Amniotic epithelial cell (primary cell): Measurements from ENCODE around the gene TXNRD2.
A peak's percentile ranks its signal among the peaks of the same experiment; 100 is the strongest.

Experiments used
- DNase-seq: peaks from one replicate; pipeline ENCODE4 v3.0.0-alpha.2; 2010; ENCODE audit warnings: low read depth

Gene TXNRD2

GRCh38 chr22:19979712-19980493, 38.3 kb upstream of the TXNRD2 start:
- no peak for DNase-seq

GRCh38 chr22:19978748-19979147, 37.1 kb upstream of the TXNRD2 start:
- no peak for DNase-seq

DNA sequence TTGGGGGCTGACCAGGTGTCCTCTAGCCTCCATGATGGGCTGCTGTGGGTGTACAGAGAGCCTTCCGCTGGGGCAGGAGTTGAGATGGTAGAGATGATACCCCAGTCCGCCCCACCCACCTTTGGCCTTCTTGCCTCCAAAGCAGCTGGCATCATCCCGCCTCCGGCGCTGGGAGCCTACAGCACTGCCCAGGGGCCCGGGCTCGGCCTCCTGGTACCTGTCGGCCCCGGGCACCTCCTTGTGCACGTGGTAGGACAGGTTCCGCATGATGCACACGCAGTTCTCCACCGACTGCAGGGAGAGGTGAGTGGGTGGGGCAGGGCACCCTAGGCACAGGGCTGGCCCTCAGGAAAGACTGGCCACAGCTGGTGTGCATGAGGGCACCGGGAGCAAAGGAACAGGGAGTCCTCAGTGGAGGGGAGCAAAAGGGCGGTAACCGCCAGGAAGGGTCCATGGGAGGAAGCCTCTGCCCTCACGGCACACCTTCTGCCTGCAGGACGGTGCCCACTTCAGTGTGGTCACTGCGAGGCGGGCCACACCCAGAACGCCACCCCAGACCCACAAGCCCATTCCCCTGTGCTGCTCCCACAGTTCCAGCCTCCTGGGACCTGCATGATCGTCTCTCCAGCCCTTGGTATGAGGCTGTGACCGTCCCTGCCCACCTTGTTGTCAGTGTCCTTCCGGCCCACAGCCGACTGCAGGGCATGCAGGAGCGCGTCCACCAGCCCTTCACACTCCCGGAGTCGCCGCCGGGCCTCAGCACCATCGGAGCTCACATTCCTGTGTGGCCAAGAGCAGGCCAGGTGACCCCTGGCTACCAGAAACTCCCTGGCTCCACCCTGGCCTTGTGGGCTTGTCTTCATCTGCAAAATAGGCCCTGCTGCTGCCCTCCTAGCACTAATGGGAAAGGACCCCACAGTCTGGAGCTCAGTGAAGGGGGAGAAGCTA, 36.0 kb upstream of the TXNRD2 start:
- no peak for DNase-seq

- DNase-seq, result no peak
These were observed 35.1 kb upstream of the TXNRD2 start for GRCh38 chr22:19976671-19977070.

DNA sequence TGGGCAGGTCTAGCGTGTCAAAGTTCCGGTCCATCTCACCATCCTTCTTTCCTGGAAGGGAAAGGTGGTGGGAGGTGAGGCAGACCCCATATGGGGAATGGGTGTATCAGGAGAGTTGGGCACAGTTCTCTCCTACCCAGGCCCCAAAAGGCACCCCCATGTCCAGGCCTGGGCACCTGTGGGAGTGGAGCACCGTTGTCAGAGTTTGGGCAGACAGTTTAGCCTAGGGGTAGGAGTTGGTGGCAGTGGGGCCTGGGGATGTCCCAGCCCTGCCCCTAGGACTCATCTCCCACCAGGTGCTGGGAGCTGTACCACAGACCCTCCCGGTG, 34.1 kb upstream of the TXNRD2 start:
- no peak for DNase-seq

DNA sequence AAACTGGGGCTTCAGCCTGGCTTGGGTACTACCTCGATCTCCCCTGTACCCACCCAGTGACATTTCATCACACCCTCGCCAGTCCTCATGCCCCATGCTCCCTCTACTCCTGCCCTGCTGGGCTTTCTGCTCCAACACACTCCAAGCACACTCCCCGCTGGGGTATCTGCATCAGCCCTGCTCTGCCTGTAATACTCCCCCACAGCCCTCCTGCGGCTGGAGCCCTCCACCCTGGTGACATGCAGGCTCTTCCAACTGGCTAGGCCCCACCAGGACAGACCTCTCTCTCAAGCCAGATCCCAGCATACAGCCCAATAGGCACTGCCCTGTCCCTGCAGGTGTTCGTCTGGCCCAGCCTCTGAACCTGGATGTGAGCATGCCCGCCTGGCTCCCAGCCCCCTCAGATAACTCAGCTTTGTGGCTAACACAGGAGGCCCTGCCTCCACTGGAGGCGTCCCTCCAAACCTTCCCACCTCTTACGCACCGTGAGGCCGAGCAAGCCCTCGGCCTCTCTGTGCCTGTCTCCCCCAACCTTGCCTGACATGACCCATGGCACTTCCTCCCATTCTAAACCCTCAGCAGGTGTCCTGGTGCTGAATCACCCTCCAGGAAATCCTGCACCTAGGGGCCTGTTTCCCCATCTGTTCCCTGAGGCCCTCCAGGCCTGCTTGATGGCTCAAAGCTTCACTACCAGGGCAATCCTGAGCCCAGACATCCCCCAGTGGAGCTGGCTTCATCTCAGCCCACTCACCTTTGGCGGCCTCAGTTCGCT, 33.5 kb upstream of the TXNRD2 start:
- no peak for DNase-seq

DNA sequence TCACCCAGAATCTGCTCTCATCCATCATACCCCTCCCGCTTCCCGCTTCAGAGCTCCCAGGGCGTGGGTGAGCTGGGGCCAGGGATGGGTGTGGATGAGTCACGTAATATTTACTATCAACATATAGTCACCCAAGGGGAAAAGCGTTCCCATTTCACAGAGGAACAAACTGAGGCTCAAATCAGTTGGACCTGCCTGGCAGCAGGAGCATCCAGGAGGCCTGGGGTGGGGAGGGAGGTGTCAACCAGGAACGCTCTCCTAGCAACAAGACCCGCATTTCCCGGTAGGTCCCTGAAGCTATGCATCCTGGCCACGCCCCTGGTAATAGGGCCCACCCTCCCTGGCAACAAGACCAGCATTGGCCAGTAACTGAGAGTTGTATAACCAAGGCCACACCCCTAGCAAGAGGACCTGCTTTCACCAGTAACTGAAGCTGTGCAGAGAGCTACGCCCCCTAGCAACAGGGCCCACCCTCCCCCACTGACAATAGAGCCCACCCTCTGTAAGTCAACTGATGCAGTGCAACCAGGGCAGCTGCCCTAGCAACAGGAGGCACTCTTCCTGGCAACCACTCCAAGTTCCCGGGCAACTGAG, 32.7 kb upstream of the TXNRD2 start:
- DNase-seq, result peak; percentile 72

DNA sequence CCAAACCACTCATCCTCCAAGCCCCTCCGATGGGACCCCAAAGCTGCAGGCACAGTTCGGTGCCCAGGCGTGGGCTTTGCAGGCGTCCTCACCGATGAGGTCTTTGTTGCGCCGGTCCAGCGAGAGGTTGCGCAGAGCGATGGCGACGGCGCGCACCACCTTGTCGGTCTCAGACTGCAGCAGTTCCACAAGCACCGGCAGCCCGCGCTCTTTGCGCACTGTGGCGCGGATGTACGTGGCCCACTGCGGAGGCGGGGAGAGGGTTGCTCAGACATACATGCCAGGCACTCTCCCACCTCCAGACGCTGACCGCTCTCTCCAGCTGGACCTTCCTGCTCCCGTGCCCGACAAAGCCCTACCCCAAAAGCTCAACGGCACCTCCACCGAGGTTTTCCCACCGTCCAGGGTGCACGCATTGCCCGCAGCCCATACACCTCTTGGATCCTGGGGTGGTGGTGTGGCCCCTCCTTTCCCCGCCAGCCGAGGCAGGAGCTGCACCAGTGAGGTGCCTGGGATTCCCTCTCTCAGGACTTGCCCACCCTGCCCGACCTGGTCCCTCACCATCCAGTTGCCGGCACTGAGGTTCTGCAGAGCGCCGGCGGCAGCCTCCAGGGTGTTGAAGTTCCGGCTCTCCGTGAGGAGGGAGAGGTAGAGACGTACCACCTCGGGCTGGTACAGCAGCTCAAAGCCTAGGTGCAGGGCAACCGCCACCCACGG, 32.1 kb upstream of the TXNRD2 start:
- DNase-seq, result no peak

DNA sequence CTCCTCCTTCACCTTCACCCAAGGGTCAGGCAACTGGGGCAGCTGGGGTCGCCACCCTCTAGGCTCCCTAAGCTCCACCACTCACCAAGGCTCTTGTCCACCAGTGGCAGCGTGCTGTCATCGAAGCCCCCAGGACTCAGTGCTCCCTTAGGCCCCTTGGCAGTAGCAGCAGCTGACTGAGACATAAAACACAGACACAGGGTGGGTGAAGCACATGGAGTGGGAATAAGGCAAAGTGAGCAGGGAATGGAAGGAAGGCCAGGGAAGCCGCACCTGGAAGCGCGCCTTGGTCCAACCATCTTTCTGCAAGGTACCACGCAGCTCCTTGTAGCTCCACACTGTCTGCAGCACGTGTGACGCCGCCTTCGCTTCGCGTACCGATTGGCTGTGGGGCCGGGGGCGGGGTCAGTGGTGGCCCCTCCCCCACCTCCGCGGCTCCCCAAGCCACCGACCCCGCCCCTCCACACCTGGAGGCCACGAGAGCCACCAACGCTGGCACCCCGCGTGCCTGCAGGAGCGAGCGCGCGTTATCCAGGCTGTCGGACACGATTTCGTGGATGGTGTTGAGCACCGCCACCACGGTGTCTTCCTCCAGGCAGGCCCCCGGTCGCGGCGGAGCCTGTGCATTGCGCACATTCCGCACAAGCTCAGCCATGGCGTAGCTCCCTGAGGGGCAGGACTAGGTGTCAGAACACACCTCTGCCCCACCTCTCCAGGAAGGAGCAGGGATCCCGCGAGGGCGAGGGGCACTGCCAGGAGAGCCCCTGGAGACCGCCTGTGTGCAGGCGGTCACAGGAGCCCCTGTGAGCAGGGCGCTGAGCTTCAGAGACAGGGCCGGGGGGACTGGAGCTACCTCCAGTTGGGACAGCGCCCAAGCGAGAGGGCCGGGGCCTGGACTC, 31.3 kb upstream of the TXNRD2 start:
- no peak for DNase-seq

DNA sequence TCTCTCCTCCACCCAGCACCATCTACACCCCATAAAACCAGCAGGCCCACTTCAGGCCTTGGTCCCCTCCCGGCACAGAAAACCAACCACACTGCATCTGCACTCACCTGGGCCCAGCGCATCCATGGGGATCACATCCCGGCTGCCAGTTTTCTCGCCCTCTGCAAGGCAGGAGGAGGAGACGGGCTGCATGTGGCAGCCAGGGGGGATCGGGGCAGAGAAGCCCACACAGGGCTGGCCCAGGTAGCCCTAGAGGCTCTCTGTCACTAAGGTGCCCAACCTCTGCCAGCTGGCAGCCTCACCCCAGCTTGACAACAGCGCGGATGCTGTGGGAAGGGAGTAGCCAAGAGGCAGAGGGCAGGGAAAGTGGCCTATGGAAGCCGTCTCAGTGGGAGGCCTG, 30.6 kb upstream of the TXNRD2 start:
- DNase-seq, result no peak

- no peak for DNase-seq
These were observed 29.9 kb upstream of the TXNRD2 start for GRCh38 chr22:19971276-19972124.

- DNase-seq, result peak; percentile 42
These were observed 29.1 kb upstream of the TXNRD2 start for GRCh38 chr22:19970479-19971275.

DNA sequence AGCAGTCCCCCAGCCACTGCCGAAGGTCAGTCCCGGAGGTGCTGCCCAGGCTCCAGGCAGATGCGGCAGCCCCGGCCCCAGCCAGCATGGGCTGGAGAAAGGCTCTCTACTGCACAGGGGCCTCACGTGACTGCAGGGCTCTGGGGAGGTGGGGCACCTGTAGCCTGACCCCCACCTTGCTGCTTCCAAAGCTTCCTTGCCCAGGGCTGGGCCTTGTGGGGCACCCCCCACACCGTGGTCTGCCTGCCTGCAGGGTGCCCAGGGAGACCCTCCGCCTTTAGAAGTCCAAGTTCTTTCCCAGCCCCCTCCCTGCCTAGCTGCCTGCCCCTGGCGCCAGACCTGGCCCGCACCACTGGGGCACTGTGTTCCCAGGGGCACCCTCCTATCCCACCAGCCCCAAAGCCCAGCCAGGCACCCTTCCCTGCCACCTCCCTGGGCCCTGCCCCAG, 28.4 kb upstream of the TXNRD2 start:
- DNase-seq, result no peak

DNA sequence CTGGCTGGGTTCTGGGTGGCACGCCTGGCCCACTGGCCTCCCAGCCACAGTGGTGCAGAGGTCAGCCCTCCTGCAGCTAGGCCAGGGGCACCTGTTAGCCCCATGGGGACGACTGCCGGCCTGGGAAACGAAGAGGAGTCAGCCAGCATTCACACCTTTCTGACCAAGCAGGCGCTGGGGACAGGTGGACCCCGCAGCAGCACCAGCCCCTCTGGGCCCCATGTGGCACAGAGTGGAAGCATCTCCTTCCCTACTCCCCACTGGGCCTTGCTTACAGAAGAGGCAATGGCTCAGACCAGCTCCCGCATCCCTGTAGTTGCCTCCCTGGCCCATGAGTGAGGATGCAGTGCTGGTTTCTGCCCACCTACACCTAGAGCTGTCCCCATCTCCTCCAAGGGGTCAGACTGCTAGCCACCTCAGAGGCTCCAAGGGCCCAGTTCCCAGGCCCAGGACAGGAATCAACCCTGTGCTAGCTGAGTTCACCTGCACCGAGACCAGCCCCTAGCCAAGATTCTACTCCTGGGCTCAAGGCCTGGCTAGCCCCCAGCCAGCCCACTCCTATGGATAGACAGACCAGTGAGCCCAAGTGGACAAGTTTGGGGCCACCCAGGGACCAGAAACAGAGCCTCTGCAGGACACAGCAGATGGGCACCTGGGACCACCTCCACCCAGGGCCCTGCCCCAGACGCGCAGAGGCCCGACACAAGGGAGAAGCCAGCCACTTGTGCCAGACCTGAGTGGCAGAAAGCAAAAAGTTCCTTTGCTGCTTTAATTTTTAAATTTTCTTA, 27.7 kb upstream of the TXNRD2 start:
- no peak for DNase-seq

- DNase-seq, result no peak
These were observed 26.9 kb upstream of the TXNRD2 start for GRCh38 chr22:19968450-19968891.

DNA sequence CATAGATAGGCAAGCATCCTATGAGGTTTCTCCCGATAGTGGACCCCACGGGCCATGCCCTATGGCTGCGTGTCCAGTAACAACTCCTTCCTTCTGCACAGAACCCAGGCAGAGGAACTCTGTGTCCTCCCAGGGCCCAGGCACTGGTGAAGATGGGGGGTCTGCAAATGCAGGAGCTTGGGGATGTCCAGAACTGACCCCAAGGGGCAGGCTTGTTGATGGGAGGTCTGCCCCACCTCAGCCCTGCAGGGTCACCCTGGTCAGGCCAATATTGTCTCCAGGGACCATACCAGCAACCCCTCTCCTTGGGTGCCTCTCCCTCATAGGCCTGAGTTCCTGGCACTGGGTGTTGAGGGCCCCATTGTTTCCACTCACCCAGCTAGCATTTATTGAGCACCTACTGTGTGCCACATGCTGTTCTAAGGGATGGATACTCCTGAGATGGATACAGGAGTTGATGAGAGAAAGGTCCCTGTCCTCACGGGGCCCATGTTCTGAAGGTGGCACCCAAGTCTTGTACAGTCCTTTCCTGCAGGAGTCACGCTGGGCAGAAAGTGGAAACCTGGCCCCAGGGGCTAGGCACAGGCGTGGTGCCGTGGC, 26.3 kb upstream of the TXNRD2 start:
- no peak for DNase-seq
